Activated CD8-positive, alpha-beta memory T cell treated with anti-CD3 and anti-CD28 coated beads, Interleukin-2, amount 50 U/mL, for 1 hour (primary cell): ENCODE measurements around the gene FASTK.
"Not testable (repeated sequence)": the region's sequence is repeated elsewhere in the genome, so short reads cannot be mapped to it uniquely, and the experiment has no call there.

Source experiments
- DNase-seq: peaks from one replicate; pipeline ENCODE4 v3.0.0-alpha.2; 2020; ENCODE audit errors: extremely low read depth

FASTK gene

DNA sequence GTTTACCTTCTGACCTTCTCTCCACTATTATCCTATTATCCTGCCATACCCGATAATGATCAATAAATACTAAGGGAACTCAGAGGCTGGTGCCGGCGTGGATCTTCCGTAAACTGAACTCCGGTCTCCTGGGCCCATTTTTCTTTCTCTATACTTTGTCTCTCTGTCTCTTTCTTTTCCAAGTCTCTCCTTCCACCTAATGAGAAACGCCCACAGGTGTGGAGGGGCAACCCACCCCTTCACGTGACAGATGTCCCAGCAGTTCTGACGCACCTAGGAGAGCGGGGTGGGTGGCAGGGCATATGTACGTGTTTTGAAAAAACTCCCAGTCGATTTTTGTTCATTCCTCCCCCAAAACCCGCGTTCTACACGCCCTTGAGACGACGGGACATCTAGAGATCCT lies 52.9 kb downstream of the FASTK start:
- DNase-seq, result not testable (repeated sequence)

DNA sequence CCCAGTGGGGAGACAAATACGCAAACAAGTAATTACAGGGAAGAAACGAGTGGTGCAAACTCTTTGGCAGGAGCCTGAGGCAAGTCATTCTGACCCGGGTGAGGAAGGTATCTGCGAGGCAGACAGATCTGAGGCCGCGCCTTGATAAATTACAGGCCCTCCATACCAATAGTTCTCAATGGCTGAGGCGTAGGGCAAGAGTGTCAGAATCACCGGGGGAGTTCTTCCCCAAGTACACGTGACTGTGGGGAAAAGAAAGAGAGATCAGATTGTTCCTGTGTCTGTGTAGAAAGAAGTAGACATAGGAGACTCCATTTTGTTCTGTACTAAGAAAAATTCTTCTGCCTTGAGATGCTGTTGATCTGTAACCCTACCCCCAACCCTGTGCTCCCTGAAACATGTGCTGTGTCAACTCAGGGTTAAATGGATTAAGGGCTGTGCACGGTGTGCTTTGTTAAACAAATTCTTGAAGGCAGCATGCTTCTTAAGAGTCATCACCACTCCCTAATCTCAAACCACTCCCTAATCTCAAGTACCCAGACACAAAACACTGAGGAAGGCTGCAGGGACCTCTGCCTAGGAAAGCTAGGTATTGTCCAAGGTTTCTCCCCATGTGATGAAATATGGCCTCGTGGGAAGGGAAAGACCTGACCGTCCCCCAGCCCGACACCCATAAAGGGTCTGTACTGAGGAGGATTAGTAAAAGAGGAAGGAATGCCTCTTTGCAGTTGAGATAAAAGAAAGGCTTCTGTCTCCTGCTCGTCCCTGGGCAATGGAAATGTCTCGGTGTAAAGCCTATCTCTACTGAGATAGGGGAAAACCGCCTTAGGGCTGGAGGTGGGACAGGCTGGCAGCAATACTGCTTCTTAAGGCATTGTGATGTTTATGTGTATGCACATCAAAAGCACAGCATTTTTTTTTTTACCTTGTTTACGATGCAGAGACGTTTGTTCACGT lies 53.6 kb downstream of the FASTK start:
- DNase-seq, result not testable (repeated sequence)
